Measurements from ENCODE around the gene B4GALNT3.
"Not testable (repeated sequence)": the region's sequence is repeated elsewhere in the genome, so short reads cannot be mapped to it uniquely, and the experiment has no call there.

B4GALNT3 gene

GRCh38 chr12:459430-460258 lies at the start of gene B4GALNT3:
TSS of gene B4GALNT3 (plus strand) at chr12:459939. CDS start at chr12:460377, 438 bp downstream.
- DNase-seq (ENCODE audit: low spot score): peak; percentile 76

GRCh38 chr12:414859-415258 lies 44.9 kb upstream of the B4GALNT3 start:
- DNase-seq (ENCODE audit: low spot score): no peak

GRCh38 chr12:418432-418831 lies 41.3 kb upstream of the B4GALNT3 start:
- DNase-seq (ENCODE audit: low spot score): no peak

- DNase-seq (ENCODE audit: low spot score): no peak
Observed at GRCh38 chr12:422526-422925, 37.2 kb upstream of the B4GALNT3 start.

GRCh38 chr12:435737-436136 lies 24.0 kb upstream of the B4GALNT3 start:
- not testable (repeated sequence) for DNase-seq (ENCODE audit: low spot score)

- peak; percentile 78 for DNase-seq (ENCODE audit: low spot score)
Observed at GRCh38 chr12:442235-442884, 17.4 kb upstream of the B4GALNT3 start.

GRCh38 chr12:447141-447540 lies 12.6 kb upstream of the B4GALNT3 start:
- no peak for DNase-seq (ENCODE audit: low spot score)

- DNase-seq (ENCODE audit: low spot score): no peak
Observed at GRCh38 chr12:449203-449602, 10.5 kb upstream of the B4GALNT3 start.

- DNase-seq (ENCODE audit: low spot score): no peak
Observed at GRCh38 chr12:450438-450837, 9.3 kb upstream of the B4GALNT3 start.

- no peak for DNase-seq (ENCODE audit: low spot score)
Observed at GRCh38 chr12:452667-453210, 7.0 kb upstream of the B4GALNT3 start.

GRCh38 chr12:454833-455232 lies 4.9 kb upstream of the B4GALNT3 start:
- no peak for DNase-seq (ENCODE audit: low spot score)

- DNase-seq (ENCODE audit: low spot score): no peak
Observed at GRCh38 chr12:455821-456220, 3.9 kb upstream of the B4GALNT3 start.

GRCh38 chr12:457676-458075 lies 2.1 kb upstream of the B4GALNT3 start:
- DNase-seq (ENCODE audit: low spot score): no peak

GRCh38 chr12:459050-459429 lies 699 bp upstream of the B4GALNT3 start:
- no peak for DNase-seq (ENCODE audit: low spot score)

GRCh38 chr12:460261-461230 lies 807 bp downstream of the B4GALNT3 start:
- DNase-seq (ENCODE audit: low spot score): peak; percentile 52

GRCh38 chr12:461425-461824 lies 1.7 kb downstream of the B4GALNT3 start:
- DNase-seq (ENCODE audit: low spot score): no peak

GRCh38 chr12:462936-463705 lies 3.4 kb downstream of the B4GALNT3 start:
- DNase-seq (ENCODE audit: low spot score): no peak

- no peak for DNase-seq (ENCODE audit: low spot score)
Observed at GRCh38 chr12:464484-465267, 4.9 kb downstream of the B4GALNT3 start.

- no peak for DNase-seq (ENCODE audit: low spot score)
Observed at GRCh38 chr12:466039-466438, 6.3 kb downstream of the B4GALNT3 start.

GRCh38 chr12:466762-467161 lies 7.0 kb downstream of the B4GALNT3 start:
- DNase-seq (ENCODE audit: low spot score): no peak
